ENCODE results near the gene SELENOV.

DNA sequence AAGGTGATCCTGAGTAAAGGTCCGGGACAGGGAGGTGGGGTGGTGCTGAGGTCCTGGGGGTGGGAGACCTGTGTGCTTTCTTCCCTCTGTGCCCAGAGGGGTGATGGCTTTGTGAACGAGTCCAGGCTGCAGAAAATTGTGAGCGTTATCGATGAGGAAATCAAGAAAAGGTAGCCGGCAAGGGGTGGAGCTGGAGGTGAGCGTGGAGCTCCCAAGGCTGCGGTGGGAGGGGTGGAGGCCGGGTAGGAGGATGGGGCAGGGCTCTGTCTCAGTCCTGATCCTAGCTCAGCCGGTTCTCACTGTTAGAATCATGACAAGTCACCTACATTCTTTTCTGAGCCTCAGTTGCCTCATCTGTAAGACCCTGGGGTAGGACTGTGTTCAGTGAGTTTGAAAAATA lies 4.0 kb downstream of the SELENOV start:
- no peak for TF ChIP-seq POLR2A (IDR thresholded peaks at IDR 0.05; ENCODE audit: low read length)
- no peak for TF ChIP-seq GATA1 (IDR thresholded peaks at IDR 0.05; ENCODE audit: low read depth, low read length)
